GM18502 (cell line): ENCODE results near the gene TRANK1.

Source experiments
- ATAC-seq: cut with Tn5 transposase; IDR thresholded peaks from one replicate; pipeline ENCODE4 v1.9.1; 2021; ENCODE audit warnings: mild to moderate bottlenecking; ENCODE audit not compliant: unreplicated experiment, poor library complexity

TRANK1 gene

DNA sequence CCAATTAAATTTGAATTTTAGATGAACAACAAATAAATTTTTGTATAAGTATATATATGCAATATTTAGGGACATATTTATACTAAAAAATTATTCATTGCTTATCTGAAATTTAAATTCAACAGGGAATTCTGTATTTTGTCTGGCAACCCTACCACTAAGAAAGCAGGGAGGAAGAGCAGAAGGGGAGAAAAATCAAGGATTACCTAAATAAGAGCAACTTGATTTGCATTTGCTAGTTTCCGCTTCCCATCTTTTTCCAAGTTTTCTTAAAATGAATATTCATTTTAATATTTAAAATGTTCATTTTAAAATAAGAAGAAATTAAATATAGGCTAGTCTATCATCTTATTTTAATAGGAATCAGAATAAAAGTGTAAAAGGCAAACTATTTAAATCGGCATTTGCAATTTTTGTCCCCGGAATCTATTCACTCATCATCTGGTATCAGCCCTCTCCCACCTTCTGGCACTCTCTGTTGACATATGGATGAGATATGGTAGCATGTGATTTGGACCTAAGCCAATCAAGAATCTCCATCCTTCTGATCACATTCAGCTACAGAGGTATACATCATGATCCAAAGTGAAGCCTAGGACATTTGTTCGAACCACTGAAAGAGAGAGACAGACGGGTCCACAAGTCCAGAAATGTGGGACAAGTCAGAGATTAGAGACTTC, 82.6 kb downstream of the TRANK1 start:
- no peak for ATAC-seq

DNA sequence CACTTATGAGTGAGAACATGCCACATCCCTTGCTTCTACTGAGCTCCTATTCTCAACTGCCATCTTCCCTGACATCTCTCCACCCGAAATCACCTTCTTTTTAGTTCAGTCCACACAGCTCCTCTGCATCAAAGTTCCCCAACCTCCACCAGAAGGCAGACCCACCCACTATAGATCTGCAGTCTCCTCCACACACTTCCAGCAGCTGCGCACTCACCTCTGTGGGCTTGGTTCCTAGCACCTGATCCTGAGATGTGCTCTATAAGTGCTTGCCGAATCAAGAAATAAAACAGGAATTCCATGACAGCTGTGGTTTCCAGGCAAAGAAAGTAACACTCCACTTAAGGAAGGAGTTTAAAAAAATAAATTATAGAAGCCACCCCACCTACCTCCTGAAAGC, 85.4 kb downstream of the TRANK1 start:
- ATAC-seq = no peak

DNA sequence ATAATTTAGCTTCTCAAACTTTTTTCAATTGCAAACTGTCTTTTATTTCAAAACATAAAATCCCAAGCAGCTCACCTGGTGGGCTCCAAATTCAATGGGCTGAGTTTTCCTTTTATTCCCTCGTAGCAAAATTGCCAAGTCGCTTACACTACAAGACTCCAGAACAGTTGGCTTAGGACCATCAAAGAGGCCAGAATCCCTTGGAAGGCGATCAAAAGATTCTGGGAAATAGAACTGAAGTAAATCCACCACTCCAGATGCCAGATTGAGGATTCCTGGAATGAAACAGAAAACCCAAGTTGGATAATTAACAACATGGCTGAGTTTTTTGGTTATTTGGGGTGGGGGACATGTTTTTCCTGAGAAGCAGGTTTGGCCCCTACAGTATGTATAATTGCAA, 92.8 kb downstream of the TRANK1 start:
- ATAC-seq = no peak

DNA sequence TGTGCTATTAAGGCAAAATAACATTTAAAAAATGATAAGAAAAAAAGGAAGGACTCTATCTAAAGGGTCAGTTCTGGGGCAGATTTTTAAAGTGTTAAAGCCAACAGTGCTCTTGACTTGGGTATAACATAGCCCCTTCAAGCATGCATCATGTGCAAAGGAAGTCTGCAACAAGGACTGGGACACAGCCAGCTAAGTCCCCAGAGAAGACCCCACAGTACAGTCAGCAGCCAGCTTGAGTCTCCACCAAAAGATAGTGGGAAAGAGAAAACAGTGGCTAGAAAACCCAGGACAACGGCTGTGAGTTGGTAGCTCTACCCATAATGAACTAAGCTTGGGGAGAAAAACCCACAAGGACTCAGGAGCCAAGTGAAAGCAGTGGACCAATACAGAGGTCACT, 94.1 kb downstream of the TRANK1 start:
- no peak for ATAC-seq

DNA sequence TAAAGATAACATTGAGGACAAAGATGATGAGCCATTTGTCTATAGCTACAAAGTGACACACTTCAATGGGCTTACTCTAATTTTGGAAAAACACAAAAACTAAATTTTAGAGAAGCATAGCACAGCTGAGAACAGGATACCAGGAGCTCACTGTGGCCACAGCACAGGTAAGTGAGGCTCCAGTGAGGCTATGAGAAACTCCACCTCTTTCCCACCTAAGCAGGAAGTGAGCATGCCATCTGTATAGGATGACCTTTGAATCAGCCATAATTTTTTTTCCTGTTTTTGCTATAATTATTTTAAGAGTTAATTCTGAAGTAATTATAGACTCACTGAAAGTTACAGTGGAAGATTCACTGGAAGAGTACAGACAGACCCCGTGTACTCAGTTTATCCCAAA, 98.4 kb downstream of the TRANK1 start:
- ATAC-seq = no peak

DNA sequence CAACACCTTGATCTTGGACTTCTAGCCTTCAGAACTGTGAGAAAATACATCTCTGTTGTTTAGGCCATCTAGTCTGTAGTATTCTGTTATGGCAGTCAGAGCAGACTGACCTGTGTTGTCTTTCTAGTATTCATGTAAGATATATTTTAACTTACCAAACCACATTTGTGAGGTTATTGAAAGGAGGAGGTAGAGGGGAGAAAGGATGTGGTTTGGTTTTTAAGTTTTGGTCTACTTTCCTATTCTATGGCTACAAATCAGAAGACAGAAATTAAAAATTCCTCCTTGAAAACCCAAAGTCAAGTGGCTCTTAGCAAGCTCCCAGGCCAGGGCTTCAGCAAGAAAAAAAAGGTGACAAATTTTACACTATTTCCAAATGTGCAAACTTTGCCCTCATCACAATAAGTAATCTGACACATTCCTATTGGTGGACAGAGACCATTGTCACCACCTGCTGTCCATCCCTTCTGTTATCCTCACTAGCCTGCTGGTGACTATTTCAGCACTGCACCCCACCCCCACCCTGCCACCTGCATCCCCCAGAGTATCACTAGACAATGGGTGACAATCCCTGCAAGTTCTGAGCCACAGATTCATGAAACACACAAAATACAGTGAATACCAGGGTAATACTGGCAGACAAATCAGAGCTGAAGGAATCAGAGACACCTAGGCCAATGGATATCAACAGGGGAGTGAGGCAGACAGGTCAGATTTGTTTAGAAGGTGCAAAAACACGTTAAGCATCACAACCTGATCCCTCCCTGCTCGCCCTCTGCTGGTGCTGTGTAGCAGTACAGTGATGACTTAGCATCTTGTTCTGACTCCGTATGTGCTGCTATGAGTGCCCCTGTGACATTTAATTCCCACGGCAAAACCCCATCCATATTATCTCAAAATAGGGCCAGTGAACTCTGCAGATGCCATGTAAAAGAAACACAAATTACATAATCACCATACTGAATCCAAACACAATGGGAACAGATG, 101.5 kb downstream of the TRANK1 start:
- peak; percentile 77 for ATAC-seq

DNA sequence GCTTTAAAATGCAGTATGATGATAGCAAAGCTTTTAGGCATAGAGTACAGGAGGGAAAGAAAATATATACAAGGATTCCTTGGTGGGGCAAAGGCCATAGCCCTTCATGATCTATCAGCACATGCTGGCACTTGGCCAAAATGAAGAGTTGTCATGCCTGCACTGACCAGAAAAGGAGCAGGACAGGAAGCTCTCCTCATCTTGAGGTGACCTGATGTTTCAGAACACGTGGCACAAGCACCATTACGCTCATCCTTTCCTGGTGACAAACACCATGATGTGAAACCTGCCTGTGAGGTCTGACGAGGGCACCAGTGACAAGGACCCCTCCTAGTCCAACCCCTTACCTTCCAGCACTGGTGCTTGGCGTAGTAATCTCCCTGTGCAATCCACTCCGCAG, 102.6 kb downstream of the TRANK1 start:
- ATAC-seq = no peak

DNA sequence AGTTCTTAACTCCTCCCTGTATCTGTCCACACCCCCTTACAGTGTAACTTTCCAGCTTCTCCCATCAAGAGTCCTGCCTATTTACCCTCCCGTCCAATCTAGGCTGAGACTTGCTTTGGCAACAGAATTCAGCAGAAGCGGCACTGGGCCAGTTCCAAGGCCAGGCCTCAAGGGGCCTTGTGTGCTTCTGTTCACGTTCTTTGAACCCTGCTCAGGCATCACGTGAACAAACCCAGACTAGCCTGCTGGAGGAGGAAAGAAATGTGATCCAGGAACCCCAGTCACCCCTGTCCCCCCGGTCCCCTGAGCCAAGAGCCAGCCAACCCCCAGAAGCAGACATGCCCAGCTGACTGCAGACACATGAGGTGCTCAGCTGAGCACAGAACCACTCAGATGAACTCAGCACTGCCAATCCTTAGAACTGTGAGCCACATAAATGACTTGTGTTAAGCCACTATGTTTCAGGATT, 104.4 kb downstream of the TRANK1 start:
- ATAC-seq = no peak

DNA sequence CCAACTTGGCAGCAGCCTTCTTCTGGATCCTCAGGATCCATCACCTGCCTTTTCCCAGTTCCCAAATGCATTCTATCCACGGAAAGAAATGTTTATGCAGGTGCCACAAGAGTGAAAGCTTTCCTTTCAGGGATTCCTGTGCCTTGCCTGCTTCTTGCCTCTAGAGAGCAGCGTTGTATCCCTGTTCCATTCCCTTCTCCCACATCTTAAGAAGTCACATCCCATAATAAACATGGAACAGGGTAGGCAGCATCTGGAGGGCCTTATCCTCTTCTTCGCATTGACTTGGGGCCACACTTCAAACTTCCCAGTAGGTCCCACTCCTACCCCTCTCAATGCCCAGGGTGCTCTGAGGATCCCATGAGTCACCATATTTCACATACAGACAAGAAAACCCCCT, 107.8 kb downstream of the TRANK1 start:
- no peak for ATAC-seq

DNA sequence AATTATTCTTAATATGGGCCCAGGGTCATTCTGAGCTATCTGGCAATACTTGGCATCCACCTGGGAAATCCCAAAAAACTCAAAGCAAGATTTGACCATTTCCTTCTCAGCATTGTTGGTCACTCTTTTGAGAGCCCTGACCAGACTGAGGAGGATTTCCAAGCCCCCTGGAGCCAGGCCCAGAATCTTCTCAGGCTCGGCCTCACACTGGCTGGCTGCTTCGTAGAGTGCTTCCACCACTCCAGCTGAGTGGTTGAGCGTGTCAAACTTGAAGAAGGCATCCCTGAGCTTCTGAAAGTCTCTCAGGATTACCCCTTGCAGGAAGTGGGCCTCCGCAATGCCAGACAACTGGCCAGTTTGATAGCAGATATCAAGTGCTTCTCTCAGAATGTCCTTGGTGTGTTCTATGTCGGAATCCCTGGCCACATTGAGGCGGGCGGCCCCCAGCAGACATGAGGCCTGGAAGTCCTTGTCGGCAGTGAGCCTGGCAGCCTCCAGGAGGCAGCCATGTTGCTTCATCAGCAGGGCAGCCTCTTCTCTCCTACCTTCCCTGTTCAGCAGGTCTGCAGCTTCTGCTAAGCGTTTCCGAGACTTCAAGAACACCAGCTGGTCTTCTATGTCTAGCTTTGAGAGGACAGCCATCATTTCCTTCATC, 111.6 kb downstream of the TRANK1 start:
- no peak for ATAC-seq

DNA sequence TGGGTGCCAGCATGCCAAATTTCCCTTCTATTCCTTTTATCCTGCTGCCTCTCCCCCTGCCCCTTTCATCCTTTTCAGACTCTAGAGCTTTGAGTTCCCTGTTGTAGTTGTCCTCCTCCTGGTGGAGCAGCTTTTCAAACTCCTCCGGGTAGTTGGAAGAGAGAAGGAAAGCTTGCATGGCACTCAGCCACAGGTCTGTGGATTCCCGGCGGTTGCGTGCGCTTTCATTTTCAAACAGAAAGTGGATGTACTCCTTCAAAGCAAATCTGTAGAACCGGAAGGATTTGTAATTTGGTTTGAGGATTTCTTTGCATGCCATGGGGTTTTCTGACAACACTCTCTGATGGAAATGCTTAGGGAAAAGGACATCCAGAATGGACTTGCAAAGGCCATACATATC, 112.4 kb downstream of the TRANK1 start:
- ATAC-seq = no peak

DNA sequence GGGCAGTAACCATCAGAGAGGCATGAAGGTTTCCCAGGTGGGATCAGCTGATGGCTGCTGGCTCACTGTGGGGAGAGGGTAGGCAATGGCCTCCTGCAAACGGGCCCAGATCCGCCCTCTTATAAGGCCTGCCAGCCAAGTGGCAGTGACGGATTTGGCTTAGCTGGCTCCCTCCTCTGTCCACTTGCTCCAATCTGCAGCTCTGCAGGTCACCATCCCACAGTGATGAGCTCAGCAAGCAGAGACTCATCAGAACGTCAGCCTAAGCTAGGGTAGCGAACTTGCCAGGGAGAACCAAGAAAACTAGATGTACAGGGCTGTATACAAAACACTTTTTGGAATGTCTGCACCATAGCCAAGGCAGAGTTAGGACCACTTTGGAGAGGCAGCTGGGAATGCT, 117.7 kb downstream of the TRANK1 start:
- no peak for ATAC-seq

DNA sequence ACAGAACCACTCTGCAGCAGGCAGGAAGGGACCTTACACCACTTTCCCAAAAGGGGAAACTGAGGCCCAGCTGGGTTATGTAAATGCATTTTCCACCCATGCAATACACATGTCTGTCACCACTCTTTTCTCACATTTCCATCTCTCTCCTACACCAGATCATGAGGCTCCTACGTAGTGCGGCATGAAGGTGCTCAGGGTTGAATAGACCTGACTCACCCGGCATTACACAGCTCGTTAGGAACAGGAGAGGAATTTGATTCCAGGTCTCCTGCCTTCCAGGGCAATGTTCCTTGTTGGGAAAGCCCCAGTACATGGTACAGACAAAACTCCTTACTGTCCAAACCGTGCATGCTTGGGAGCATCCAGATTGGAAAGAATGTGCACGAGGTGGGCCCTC, 118.6 kb downstream of the TRANK1 start:
- ATAC-seq = no peak

DNA sequence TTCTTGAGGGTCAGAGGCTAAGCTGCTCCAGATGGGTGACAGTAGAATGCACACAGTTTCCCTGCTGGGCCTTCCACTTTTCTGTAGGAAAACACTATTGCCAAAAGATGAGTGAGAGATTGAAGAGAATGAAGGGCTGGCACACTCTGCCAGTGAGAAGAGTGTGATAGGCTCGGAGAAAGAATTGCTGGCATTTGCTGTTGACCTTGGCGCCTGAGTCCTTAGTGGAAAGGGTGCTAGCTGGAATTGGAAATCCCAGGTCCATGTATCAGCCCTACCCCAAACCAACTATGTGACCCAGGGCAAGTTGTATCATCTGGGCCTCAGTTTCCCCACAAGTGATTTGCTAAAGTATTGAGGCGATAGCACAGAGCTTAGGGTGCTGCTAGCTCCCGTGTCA, 120.4 kb downstream of the TRANK1 start:
- ATAC-seq = no peak

DNA sequence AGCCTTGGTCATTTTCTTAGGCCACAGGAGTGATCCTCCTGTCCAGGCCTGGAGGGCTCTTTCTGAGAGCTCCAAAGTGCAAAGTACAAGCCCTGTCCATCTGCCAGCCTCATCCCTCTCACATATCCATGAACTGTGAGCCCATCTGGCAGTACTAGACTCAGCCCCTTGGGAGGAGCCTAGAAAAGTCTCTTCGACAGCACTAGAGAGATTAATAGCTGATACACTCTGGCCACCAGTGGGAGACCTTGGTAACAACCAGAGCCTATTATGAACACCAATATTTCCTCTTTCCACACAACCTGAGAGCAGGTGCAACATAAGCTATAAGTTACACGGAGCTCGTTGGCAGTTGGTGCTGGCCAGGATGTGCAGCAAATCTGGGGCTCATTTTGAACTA, 121.0 kb downstream of the TRANK1 start:
- no peak for ATAC-seq

DNA sequence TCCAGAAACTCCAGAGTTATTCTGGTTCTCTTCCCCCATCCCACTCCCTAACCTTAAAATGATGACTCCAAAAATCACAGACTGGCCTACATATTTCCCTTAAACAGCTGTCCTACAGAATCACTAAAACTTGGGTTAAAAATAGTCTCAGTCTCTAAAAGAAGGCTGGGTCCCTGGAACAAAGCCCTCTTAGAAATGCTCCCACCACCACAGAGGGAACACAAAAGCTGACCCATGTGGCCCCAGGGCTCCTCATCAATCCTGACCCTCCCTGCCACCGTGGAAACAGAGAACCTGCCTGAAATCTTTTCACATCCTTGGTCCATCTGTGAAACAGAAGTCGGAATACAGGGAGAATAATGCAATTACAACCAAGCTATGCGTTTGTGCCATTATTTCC, 124.8 kb downstream of the TRANK1 start:
- no peak for ATAC-seq

DNA sequence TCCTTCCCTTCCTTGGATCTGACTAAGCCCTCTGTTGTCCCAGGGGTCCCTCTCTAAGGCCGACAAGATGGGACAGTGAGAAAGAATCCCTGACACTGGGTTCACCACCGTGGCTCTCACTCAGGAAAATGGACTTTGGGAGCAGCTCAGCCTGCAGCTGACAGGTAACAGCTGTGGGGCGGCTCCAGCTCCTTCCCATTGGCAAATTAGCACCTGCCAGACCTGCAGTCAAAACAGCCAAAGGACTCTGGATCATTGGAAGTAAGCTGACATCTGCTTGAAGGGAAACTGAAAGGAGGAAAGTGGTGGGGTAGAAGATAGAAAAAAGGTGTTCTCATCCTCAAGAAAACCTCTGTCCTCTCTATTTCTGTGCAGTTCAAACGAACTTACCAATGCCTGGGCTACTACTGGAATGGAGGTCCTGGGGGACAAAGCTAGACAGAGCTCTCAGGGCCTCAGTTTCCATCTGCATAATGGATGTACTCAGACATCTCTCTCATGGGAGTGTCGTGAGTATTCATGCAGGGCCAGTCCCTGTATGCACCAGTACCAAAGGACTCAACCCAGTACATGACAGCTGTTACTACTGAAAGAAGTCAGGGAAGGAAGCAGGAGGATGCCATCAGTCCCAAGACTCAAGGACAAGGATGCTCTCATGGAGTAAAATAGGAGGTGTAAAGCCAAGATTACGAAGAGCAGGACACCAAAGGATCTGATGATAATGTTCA, 126.9 kb downstream of the TRANK1 start:
- ATAC-seq = no peak

DNA sequence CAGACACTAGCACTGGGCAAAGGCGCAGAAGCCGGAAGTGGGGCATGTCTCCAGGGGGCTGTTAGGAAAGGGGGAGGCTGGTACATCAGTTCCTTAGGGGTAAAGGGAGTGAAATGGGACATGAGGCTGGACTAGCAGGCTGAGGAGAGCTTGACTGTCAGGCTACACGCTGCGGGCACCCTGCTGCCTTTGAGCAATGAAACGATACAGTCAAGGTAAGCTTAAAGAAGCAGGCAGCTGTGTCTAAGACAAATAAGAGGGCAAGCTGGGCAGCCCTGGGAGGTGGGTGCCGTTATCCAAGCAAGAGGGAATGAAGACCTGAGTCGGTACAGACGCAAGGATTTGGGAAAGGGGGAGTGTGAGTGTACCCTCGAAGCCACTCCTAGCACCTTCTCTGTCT, 129.5 kb downstream of the TRANK1 start:
- no peak for ATAC-seq

DNA sequence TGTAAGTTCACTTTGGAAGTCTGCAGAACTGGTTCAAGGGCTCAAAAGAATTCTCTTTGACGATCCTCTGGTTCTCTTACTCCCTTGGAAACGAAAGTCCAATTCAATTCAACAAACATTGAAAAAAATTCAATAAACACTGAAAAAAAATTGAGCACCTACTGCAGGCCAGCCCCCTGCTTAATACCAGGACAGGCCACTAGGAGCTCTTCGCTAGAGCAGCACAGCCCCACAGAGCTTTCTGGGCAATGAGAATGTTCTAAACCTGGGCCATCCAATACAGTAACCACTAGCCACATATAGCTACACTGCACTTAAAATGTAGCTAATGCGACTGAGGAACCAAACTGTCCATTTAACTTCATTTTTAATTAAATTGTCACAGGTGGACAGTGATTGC, 130.1 kb downstream of the TRANK1 start:
- peak; percentile 45 for ATAC-seq

DNA sequence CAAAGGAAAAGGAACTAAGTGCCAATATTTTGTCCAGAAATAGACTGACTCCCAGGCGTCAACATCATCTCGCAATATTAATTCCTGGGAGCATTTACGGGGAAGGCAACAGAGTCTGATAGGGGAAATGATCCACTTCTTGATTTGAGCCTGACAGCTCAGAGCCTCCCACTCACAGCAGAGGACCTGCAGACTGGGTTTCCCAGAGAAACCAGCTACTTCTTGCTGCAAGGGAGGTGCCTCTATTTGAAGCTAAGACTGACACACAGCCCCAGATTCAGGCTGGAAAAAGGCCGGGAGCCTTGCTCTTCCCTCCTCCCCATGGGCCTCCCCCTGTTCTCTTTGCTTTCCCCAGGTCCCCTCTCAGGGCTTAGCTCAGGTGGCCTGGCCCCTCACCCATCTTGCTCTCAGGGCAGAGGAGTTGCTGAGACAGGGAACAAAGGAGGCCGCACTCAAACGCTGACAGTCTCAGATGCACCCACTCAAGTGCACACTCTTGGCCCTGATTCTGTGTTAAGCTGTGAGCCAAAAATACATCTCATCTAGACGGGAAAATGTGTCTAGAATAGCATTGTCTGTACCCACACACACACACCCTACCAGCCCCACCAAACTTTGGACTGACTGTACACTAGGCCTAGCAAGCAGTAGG, 130.7 kb downstream of the TRANK1 start:
- ATAC-seq = no peak
